Nephron (organoid): Measurements from ENCODE around the gene NPW.

Source experiments
- H3K27ac Mint-ChIP-seq, 3 experiments: 2 replicates each; pipeline ENCODE4 v1.8.0; 2020; ENCODE audit warnings: mixed read lengths in 3 of 3, mild to moderate bottlenecking in 2 of 3, moderate library complexity in 1 of 3
- H3K27me3 Mint-ChIP-seq: 2 replicates; pipeline ENCODE4 v1.8.0; 2021; ENCODE audit warnings: low read depth, mild to moderate bottlenecking, moderate library complexity, mixed read lengths
- H3K36me3 Mint-ChIP-seq: 2 replicates; pipeline ENCODE4 v1.8.0; 2020; ENCODE audit warnings: low read depth, mixed read lengths
- H3K4me1 Mint-ChIP-seq: 2 replicates; pipeline ENCODE4 v1.8.0; 2020; ENCODE audit warnings: mixed read lengths
- H3K4me3 Mint-ChIP-seq, 3 experiments: 2 replicates each; pipeline ENCODE4 v1.8.0; 2020; ENCODE audit warnings: mild to moderate bottlenecking in 3 of 3, mixed read lengths in 3 of 3, moderate library complexity in 2 of 3
- H3K9me3 Mint-ChIP-seq: 2 replicates; pipeline ENCODE4 v1.8.0; 2020; ENCODE audit warnings: mixed read lengths
- CTCF ChIP-seq, 3 experiments: fragments of 200-600 bp; sonication (generic); IDR thresholded peaks; one replicate each; pipeline ENCODE4 v1.5.0; 2021; ENCODE audit warnings: antibody characterized with exemption in 3 of 3; ENCODE audit not compliant: unreplicated experiment in 3 of 3

The NPW gene

GRCh38 chr16:2047330-2048115 lies 27.9 kb downstream of the NPW start, which contains the start of the genes NTHL1 and TSC2:
NTHL1 (minus strand) TSS chr16:2047834; CDS start chr16:2047823, 11 bp downstream.
TSC2 (plus strand) TSS chr16:2047985; CDS start chr16:2048616, 631 bp downstream.
- Mint-ChIP-seq H3K36me3 (peaks cover 11% of the 10 kb centered on the region), H3K27me3 (no peaks in the 10 kb centered on the region), H3K4me3 (peak within 1 kb of the TSS; percentile 93 to 95 (median 94)), H3K4me1 (peaks cover 15% of the 10 kb centered on the region), H3K27ac (peak within 1 kb of the TSS; percentile 86 to 96 (median 89)), H3K9me3 (no peaks in the 10 kb centered on the region)
- peak; percentile 26 to 56 (median 35) for TF ChIP-seq CTCF (IDR thresholded peaks at IDR 0.05; ENCODE audit: unreplicated experiment in 3 of 3)

GRCh38 chr16:2048116-2048543 lies 28.5 kb downstream of the NPW start:
- no peaks in the 10 kb centered on the region for H3K9me3 Mint-ChIP-seq
- peaks cover 12% of the 10 kb centered on the region for H3K4me1 Mint-ChIP-seq
- H3K4me3 Mint-ChIP-seq, result peak overlapping the region; percentile 91 to 94 (median 92)
- H3K27ac Mint-ChIP-seq, result peak overlapping the region in 1 of 3 experiments; percentile 60
- H3K27me3 Mint-ChIP-seq, result no peaks in the 10 kb centered on the region
- no peak for TF ChIP-seq CTCF (IDR thresholded peaks at IDR 0.05; ENCODE audit: unreplicated experiment in 3 of 3)
- peaks cover 15% of the 10 kb centered on the region for H3K36me3 Mint-ChIP-seq

DNA sequence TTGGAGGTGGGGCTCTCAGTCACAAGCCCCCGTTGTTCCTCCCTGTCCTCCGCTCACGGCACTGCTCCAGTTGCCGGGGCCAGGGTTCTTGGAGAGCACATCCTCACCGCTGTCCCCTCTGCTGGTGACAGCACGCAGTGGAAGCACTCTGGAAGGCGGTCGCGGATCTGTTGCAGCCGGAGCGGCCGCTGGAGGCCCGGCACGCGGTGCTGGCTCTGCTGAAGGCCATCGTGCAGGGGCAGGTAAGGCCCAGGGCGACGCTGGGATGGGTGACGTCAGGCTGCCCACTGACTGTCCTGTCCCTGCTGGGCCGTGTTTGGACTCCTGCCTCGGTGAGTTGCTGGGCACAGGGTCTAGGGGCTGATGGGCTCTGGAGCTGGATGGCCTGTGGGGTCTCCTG lies 33.6 kb downstream of the NPW start:
- no peak for TF ChIP-seq CTCF (IDR thresholded peaks at IDR 0.05; ENCODE audit: unreplicated experiment in 3 of 3)
- peak overlapping the region in 1 of 3 experiments; percentile 30 for H3K4me3 Mint-ChIP-seq
- H3K27ac Mint-ChIP-seq, result no peak overlapping the region
- peaks cover 4% of the 10 kb centered on the region for H3K27me3 Mint-ChIP-seq
- H3K9me3 Mint-ChIP-seq, result no peaks in the 10 kb centered on the region
- H3K36me3 Mint-ChIP-seq, result peaks cover 21% of the 10 kb centered on the region
- no peaks in the 10 kb centered on the region for H3K4me1 Mint-ChIP-seq

DNA sequence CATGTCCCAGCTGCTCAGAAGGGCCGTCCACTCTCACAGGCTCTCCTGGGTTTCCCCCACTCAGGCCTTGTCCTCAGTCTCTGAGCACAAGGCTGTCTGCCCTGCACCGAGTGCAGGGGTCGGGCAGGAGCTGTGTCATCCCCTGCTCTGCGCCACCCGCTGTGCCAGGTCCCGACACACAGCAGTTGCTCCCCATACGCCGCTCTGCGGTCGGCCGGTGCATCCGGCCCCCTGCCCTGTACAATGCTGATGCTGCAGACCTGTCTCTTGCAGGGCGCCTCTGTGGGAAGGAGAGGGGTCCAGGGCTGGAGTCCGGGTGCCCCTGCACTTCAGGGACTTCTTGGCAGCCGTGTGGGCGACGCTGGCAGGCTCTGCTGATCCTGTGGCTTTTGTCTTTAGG lies 34.3 kb downstream of the NPW start:
- no peak for TF ChIP-seq CTCF (IDR thresholded peaks at IDR 0.05; ENCODE audit: unreplicated experiment in 3 of 3)
- Mint-ChIP-seq H3K27ac (no peak overlapping the region), H3K9me3 (no peaks in the 10 kb centered on the region)

DNA sequence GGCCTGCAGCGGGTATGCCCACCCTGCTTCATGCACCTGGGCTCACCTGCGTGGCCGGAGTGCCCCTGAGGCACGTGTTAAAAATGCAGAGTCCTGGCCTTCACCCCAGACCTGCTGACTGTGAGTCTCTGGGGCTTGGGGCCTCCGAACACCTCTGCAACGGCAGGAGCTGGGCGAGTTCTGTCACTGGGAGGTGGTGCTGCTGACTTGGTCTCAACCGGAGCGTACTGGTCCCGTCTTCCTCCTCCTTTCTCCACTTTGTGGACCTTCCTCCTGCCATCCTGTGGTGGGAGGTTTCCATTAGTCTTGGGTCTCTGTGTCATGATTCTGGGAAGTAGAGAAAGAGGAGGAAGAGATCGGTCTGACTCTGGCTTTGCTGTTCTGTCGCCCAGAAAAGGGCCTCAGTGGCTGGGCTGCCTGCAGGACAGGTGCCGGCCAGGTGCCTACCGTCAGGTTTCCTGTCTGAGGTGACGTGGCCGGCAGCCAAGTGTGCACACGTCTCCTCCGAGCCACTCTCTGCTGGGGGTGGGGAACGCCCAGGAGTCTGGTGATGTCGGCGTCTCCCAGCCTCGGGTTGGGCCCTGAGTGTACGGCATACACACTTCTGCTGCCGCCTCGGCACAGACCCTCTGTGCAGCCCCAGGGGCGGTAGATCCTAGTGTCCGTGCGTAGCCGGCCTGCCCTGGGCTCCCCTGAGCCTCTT lies 35.1 kb downstream of the NPW start:
- peaks cover 27% of the 10 kb centered on the region for H3K36me3 Mint-ChIP-seq
- H3K27me3 Mint-ChIP-seq, result peaks cover 4% of the 10 kb centered on the region
- H3K4me3 Mint-ChIP-seq, result no peak overlapping the region
- no peak overlapping the region for H3K27ac Mint-ChIP-seq
- H3K9me3 Mint-ChIP-seq, result no peaks in the 10 kb centered on the region
- TF ChIP-seq CTCF (IDR thresholded peaks at IDR 0.05; ENCODE audit: unreplicated experiment in 3 of 3), result no peak
- no peaks in the 10 kb centered on the region for H3K4me1 Mint-ChIP-seq

More for the DNA sequence above, 34.3 kb downstream of the NPW start:
- no peak overlapping the region for H3K4me3 Mint-ChIP-seq
- no peaks in the 10 kb centered on the region for H3K4me1 Mint-ChIP-seq
- H3K36me3 Mint-ChIP-seq, result peaks cover 27% of the 10 kb centered on the region
- peaks cover 4% of the 10 kb centered on the region for H3K27me3 Mint-ChIP-seq
